GM12878 (cell line): ENCODE results near the gene GPHB5.

Source experiments
- NFXL1 ChIP-seq: fragments of 450-650 bp; IDR thresholded peaks from 2 replicates; pipeline ENCODE4 v1.6.1; 2017; ENCODE audit warnings: antibody characterized with exemption, mild to moderate bottlenecking, borderline replicate concordance
- YBX1 ChIP-seq: fragments of 450-650 bp; IDR thresholded peaks from 2 replicates; pipeline ENCODE4 v1.6.1; 2016; ENCODE audit warnings: antibody characterized with exemption

GRCh38 chr14:63301891-63302534, 16.7 kb downstream of the GPHB5 start:
- TF ChIP-seq YBX1 (no peak), NFXL1 (no peak)
